Sciatic nerve (tissue), 2 donors: Measurements from ENCODE around the gene IL10. TPM values are rescaled to one million over a fixed set of nuclear protein-coding genes. Genes with fewer than 3 reads are reported as not detected.

Experiments
- ATAC-seq: fragments of 200-7000 bp; cut with Tn5 transposase; one replicate; pipeline ENCODE4 v1.9.1; 2020; ENCODE audit warnings: mild to moderate bottlenecking, moderate library complexity
- DNase-seq: peaks from one replicate; pipeline ENCODE4 v3.0.0-alpha.2; 2020; ENCODE audit warnings: low spot score
- intact Hi-C: fragments of 100-400 bp; cut with DNase I; formaldehyde crosslinking; loops from one replicate; pipeline ENCODE4 v1.14.2; 2022
- total RNA-seq: library from RNA; stranded (reverse); fragmentation: NEBNext Ultra II Directional; extraction: Animal tissue kit (Norgen Biotek cat#: 25700); gene quantifications from one replicate; pipeline ENCODE4 v1.2.1, GENCODE V29; 2021
- donor health status: DM: no; HTN: no; CAD: no.
- donor health status: DM: no; HTN: no; CAD: no.

Gene IL10
- total RNA-seq = 1.1 TPM

- intact Hi-C loops = no loop called here
- DNase-seq (no peak), ATAC-seq (peak; percentile 70)
Observed at GRCh38 chr1:206772243-206772937, at the start of gene IL10. Gene IL10 (minus strand): TSS chr1:206772494. CDS start chr1:206772435, 59 bp downstream.

GRCh38 chr1:206821493-206821892 is 49.2 kb upstream of the IL10 start:
- no peak for ATAC-seq
- DNase-seq = no peak
- intact Hi-C loops = no loop called here

GRCh38 chr1:206816390-206817287 is 44.3 kb upstream of the IL10 start:
- ATAC-seq = no peak
- no peak for DNase-seq
- intact Hi-C loops = no loop called here

GRCh38 chr1:206814716-206815341 is 42.5 kb upstream of the IL10 start:
- ATAC-seq (no peak), DNase-seq (no peak)
- intact Hi-C loops = no loop called here

- intact Hi-C loops = no loop called here
- ATAC-seq = no peak
Observed at GRCh38 chr1:206812471-206812870, 40.2 kb upstream of the IL10 start.

GRCh38 chr1:206809504-206810084 is 37.3 kb upstream of the IL10 start:
- intact Hi-C loops = no loop called here
- ATAC-seq (no peak), DNase-seq (no peak)

More at GRCh38 chr1:206812471-206812870, 40.2 kb upstream of the IL10 start:
- no peak for DNase-seq

- ATAC-seq = no peak
- DNase-seq = no peak
- intact Hi-C loops = no loop called here
Observed at GRCh38 chr1:206808615-206809014, 36.3 kb upstream of the IL10 start.

GRCh38 chr1:206805357-206805756 is 33.1 kb upstream of the IL10 start:
- ATAC-seq (no peak), DNase-seq (no peak)
- intact Hi-C loops = no loop called here

- no peak for ATAC-seq
- no peak for DNase-seq
- intact Hi-C loops = no loop called here
Observed at GRCh38 chr1:206804156-206804737, 32.0 kb upstream of the IL10 start.

GRCh38 chr1:206803221-206803730 is 31.0 kb upstream of the IL10 start:
- DNase-seq = no peak
- no peak for ATAC-seq
- intact Hi-C loops = no loop called here

- intact Hi-C loops = no loop called here
- DNase-seq (no peak), ATAC-seq (no peak)
Observed at GRCh38 chr1:206802401-206802800, 30.1 kb upstream of the IL10 start.

- intact Hi-C loops = no loop called here
- ATAC-seq = no peak
- no peak for DNase-seq
Observed at GRCh38 chr1:206801467-206801866, 29.2 kb upstream of the IL10 start.

- intact Hi-C loops = loop anchor here (1.0 kb wide), 1 partner anchor 36 kb away; no protein-coding TSS in a partner anchor
- ATAC-seq = no peak
Observed at GRCh38 chr1:206800891-206801290, 28.6 kb upstream of the IL10 start.

GRCh38 chr1:206800411-206800810 is 28.1 kb upstream of the IL10 start:
- ATAC-seq = no peak
- intact Hi-C loops = loop anchor here (1.0 kb wide), 1 partner anchor 37 kb away; no protein-coding TSS in a partner anchor

More at GRCh38 chr1:206800891-206801290, 28.6 kb upstream of the IL10 start:
- DNase-seq = no peak

GRCh38 chr1:206799311-206799710 is 27.0 kb upstream of the IL10 start:
- DNase-seq (no peak), ATAC-seq (no peak)
- intact Hi-C loops = no loop called here

More at GRCh38 chr1:206800411-206800810, 28.1 kb upstream of the IL10 start:
- DNase-seq = no peak

- ATAC-seq (no peak), DNase-seq (no peak)
- intact Hi-C loops = no loop called here
Observed at GRCh38 chr1:206798384-206798996, 26.2 kb upstream of the IL10 start.

GRCh38 chr1:206797534-206798383 is 25.5 kb upstream of the IL10 start:
- no peak for DNase-seq
- intact Hi-C loops = no loop called here
- no peak for ATAC-seq
